Ovary (tissue), 3 donors: ENCODE measurements around the gene NID1.

Experiments used
- EP300 ChIP-seq: sonication (generic); formaldehyde crosslinking; IDR thresholded peaks from one replicate; pipeline ENCODE4 v1.6.1; 2017; ENCODE audit warnings: antibody characterized with exemption
- POLR2A ChIP-seq: fragments of 450-650 bp; IDR thresholded peaks from one replicate; pipeline ENCODE4 v1.6.1; 2017; ENCODE audit warnings: antibody characterized with exemption, mild to moderate bottlenecking, moderate library complexity
- TF ChIP-seq, protein P1 (sequence below), 3 donors: fragments of 450-650 bp in 2 of 3; fragments of 200-600 bp in 1 of 3; IDR thresholded peaks; one replicate each; pipeline versions ENCODE4 v1.5.1 to v1.8.0; 2016 to 2022; ENCODE audit warnings: antibody characterized with exemption in 3 of 3, mild to moderate bottlenecking in 1 of 3
- donor health status: DM: no; HTN: no; CAD: no.

DNA sequence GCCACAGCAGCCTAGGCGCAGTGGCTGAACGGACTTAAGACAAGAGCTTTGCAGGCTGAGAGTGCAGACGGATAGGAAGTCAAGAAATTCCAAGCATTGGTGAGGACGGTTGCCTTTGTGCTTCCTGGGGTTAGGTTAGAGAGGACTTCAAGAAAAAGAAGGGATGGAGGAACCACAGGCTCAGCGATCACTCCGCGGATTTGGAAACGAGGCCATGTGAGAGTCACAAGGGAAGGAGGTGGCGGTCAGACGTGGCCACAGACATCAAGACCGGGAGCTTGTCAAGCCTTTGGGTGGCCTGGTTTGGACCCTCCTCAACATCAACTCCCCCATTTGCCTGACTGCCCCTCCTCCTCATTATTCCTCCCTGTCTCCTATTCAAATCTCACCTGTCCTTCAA is 62.3 kb downstream of the NID1 start:
- TF ChIP-seq, protein P1, sequence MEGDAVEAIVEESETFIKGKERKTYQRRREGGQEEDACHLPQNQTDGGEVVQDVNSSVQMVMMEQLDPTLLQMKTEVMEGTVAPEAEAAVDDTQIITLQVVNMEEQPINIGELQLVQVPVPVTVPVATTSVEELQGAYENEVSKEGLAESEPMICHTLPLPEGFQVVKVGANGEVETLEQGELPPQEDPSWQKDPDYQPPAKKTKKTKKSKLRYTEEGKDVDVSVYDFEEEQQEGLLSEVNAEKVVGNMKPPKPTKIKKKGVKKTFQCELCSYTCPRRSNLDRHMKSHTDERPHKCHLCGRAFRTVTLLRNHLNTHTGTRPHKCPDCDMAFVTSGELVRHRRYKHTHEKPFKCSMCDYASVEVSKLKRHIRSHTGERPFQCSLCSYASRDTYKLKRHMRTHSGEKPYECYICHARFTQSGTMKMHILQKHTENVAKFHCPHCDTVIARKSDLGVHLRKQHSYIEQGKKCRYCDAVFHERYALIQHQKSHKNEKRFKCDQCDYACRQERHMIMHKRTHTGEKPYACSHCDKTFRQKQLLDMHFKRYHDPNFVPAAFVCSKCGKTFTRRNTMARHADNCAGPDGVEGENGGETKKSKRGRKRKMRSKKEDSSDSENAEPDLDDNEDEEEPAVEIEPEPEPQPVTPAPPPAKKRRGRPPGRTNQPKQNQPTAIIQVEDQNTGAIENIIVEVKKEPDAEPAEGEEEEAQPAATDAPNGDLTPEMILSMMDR (IDR thresholded peaks at IDR 0.05), result no peak
- TF ChIP-seq POLR2A (no peak), EP300 (no peak)
